Skeletal muscle tissue (tissue), 4 donors: ENCODE results near the gene COPS7A. TPM values are rescaled to one million over a fixed set of nuclear protein-coding genes. Genes with fewer than 3 reads are reported as not detected.

ENCODE experiments used
- H3K27ac ChIP-seq: one replicate; pipeline ENCODE4 v1.7.0; 2013; ENCODE audit warnings: mild to moderate bottlenecking, low read depth, low read length, inconsistent platforms
- H3K27me3 ChIP-seq, 3 donors: one replicate each; pipeline ENCODE4 v1.7.0; 2013; ENCODE audit warnings: low read length in 3 of 3; ENCODE audit not compliant: control insufficient read depth in 3 of 3, insufficient read depth in 3 of 3
- H3K36me3 ChIP-seq, 3 donors: one replicate each; pipeline ENCODE4 v1.7.0; 2013; ENCODE audit warnings: low read length in 3 of 3; ENCODE audit not compliant: control insufficient read depth in 3 of 3, insufficient read depth in 3 of 3
- H3K4me1 ChIP-seq, 3 donors: one replicate each; pipeline ENCODE4 v1.7.0; 2013; ENCODE audit warnings: low read length in 3 of 3, mild to moderate bottlenecking in 3 of 3; ENCODE audit not compliant: control insufficient read depth in 3 of 3, insufficient read depth in 3 of 3
- H3K4me3 ChIP-seq, 3 donors: one replicate each; pipeline ENCODE4 v1.7.0; 2013; ENCODE audit warnings: low read length in 3 of 3
- H3K9ac ChIP-seq, 3 donors: one replicate each; pipeline ENCODE4 v1.7.0; 2013; ENCODE audit warnings: low read length in 3 of 3, mild to moderate bottlenecking in 3 of 3, moderate library complexity in 2 of 3, low read depth in 1 of 3
- H3K9me3 ChIP-seq, 3 donors: one replicate each; pipeline ENCODE4 v1.7.0; 2013; ENCODE audit warnings: low read length in 3 of 3; ENCODE audit not compliant: control insufficient read depth in 3 of 3
- total RNA-seq: library from RNA; depleted of rRNA; stranded (reverse); fragments of >200 nt; gene quantifications from one replicate; pipeline ENCODE4 v1.2.3, GENCODE V29; 2014
- donor health status: Osteomylitis.

Gene COPS7A
- total RNA-seq, 1 donor from 2014 or later = 30.8 TPM

- no peaks in the 10 kb centered on the region for H3K36me3 ChIP-seq
- H3K27ac ChIP-seq = no peak overlapping the region
- no peaks in the 10 kb centered on the region for H3K9me3 ChIP-seq
- no peaks in the 10 kb centered on the region for H3K27me3 ChIP-seq
- H3K4me3 ChIP-seq = no peak overlapping the region
- peaks cover 7 to 11% (median 9%) of the 10 kb centered on the region in 3 donors for H3K4me1 ChIP-seq
- H3K9ac ChIP-seq = no peak overlapping the region
These were observed 34.8 kb downstream of the COPS7A start for GRCh38 chr12:6758506-6759095.

- H3K27me3 ChIP-seq = no peaks in the 10 kb centered on the region
- H3K9ac ChIP-seq = no peak overlapping the region
- no peak overlapping the region for H3K27ac ChIP-seq
- no peaks in the 10 kb centered on the region for H3K9me3 ChIP-seq
- no peak overlapping the region for H3K4me3 ChIP-seq
- peaks cover 8 to 15% (median 10%) of the 10 kb centered on the region in 3 donors for H3K4me1 ChIP-seq
- H3K36me3 ChIP-seq = no peaks in the 10 kb centered on the region
These were observed 35.9 kb downstream of the COPS7A start for GRCh38 chr12:6759741-6760140.

GRCh38 chr12:6763380-6763779, 39.5 kb downstream of the COPS7A start:
- Histone ChIP-seq H3K27ac (peak overlapping the region; percentile 87), H3K9me3 (no peaks in the 10 kb centered on the region), H3K4me3 (peak overlapping the region in 1 of 3 donors; percentile 56), H3K36me3 (no peaks in the 10 kb centered on the region), H3K9ac (peak overlapping the region; percentile 33 to 69 (median 48)), H3K27me3 (peaks cover 0 to 5% (median 0%) of the 10 kb centered on the region in 3 donors), H3K4me1 (peaks cover 25 to 36% (median 28%) of the 10 kb centered on the region in 3 donors)

GRCh38 chr12:6764011-6764828, 40.4 kb downstream of the COPS7A start:
- peaks cover 0 to 5% (median 0%) of the 10 kb centered on the region in 3 donors for H3K27me3 ChIP-seq
- peak overlapping the region; percentile 32 to 56 (median 56) for H3K4me3 ChIP-seq
- peaks cover 34 to 41% (median 37%) of the 10 kb centered on the region in 3 donors for H3K4me1 ChIP-seq
- peak overlapping the region; percentile 87 for H3K27ac ChIP-seq
- H3K9me3 ChIP-seq = no peaks in the 10 kb centered on the region
- no peaks in the 10 kb centered on the region for H3K36me3 ChIP-seq
- peak overlapping the region; percentile 33 to 69 (median 48) for H3K9ac ChIP-seq

GRCh38 chr12:6765048-6765633, 41.3 kb downstream of the COPS7A start:
- H3K9ac ChIP-seq = peak overlapping the region in 2 of 3 donors; percentile 48 to 50
- H3K9me3 ChIP-seq = no peaks in the 10 kb centered on the region
- peak overlapping the region; percentile 87 for H3K27ac ChIP-seq
- H3K4me1 ChIP-seq = peaks cover 35 to 43% (median 40%) of the 10 kb centered on the region in 3 donors
- H3K36me3 ChIP-seq = peaks cover 0 to 2% (median 2%) of the 10 kb centered on the region in 3 donors
- peaks cover 0 to 5% (median 0%) of the 10 kb centered on the region in 3 donors for H3K27me3 ChIP-seq
- H3K4me3 ChIP-seq = peak overlapping the region in 2 of 3 donors; percentile 13 to 59

GRCh38 chr12:6765634-6766581, 42.1 kb downstream of the COPS7A start, which contains the start of gene PTMS:
TSS of gene PTMS (plus strand) at chr12:6766363. CDS start at chr12:6766706, 343 bp downstream.
- H3K4me1 ChIP-seq = peaks cover 35 to 43% (median 41%) of the 10 kb centered on the region in 3 donors

GRCh38 chr12:6766651-6767349, 43.0 kb downstream of the COPS7A start:
- H3K4me1 ChIP-seq = peaks cover 38 to 47% (median 47%) of the 10 kb centered on the region in 3 donors
- peak overlapping the region; percentile 69 for H3K27ac ChIP-seq
- H3K9me3 ChIP-seq = no peaks in the 10 kb centered on the region

More at GRCh38 chr12:6765634-6766581, 42.1 kb downstream of the COPS7A start, which contains the start of gene PTMS:
- no peaks in the 10 kb centered on the region for H3K9me3 ChIP-seq
- peak within 1 kb of the TSS; percentile 77 to 84 (median 79) for H3K9ac ChIP-seq
- peak within 1 kb of the TSS; percentile 87 for H3K27ac ChIP-seq
- H3K36me3 ChIP-seq = peaks cover 0 to 4% (median 2%) of the 10 kb centered on the region in 3 donors
- H3K27me3 ChIP-seq = peaks cover 0 to 5% (median 0%) of the 10 kb centered on the region in 3 donors
- peak within 1 kb of the TSS; percentile 72 to 78 (median 75) for H3K4me3 ChIP-seq

GRCh38 chr12:6767353-6768319, 43.8 kb downstream of the COPS7A start:
- H3K9me3 ChIP-seq = no peaks in the 10 kb centered on the region
- peaks cover 0 to 5% (median 0%) of the 10 kb centered on the region in 3 donors for H3K27me3 ChIP-seq
- H3K9ac ChIP-seq = peak overlapping the region; percentile 77 to 84 (median 79)
- peaks cover 40 to 50% (median 49%) of the 10 kb centered on the region in 3 donors for H3K4me1 ChIP-seq
- H3K4me3 ChIP-seq = peak overlapping the region; percentile 72 to 78 (median 75)
- peaks cover 0 to 7% (median 2%) of the 10 kb centered on the region in 3 donors for H3K36me3 ChIP-seq
- H3K27ac ChIP-seq = peak overlapping the region; percentile 69

More at GRCh38 chr12:6766651-6767349, 43.0 kb downstream of the COPS7A start:
- peaks cover 0 to 7% (median 2%) of the 10 kb centered on the region in 3 donors for H3K36me3 ChIP-seq
- peaks cover 0 to 5% (median 0%) of the 10 kb centered on the region in 3 donors for H3K27me3 ChIP-seq
- H3K4me3 ChIP-seq = peak overlapping the region; percentile 72 to 78 (median 75)
- H3K9ac ChIP-seq = peak overlapping the region; percentile 77 to 84 (median 79)
